NCI-H1048 (cell line): ENCODE results near the gene ACTN2.
"Not testable (repeated sequence)": the region's sequence is repeated elsewhere in the genome, so short reads cannot be mapped to it uniquely, and the experiment has no call there.

Experiments used
- DNase-seq: peaks from one replicate; lab custom pipeline; 2025; lab: John Stamatoyannopoulos, UW

The ACTN2 gene

DNA sequence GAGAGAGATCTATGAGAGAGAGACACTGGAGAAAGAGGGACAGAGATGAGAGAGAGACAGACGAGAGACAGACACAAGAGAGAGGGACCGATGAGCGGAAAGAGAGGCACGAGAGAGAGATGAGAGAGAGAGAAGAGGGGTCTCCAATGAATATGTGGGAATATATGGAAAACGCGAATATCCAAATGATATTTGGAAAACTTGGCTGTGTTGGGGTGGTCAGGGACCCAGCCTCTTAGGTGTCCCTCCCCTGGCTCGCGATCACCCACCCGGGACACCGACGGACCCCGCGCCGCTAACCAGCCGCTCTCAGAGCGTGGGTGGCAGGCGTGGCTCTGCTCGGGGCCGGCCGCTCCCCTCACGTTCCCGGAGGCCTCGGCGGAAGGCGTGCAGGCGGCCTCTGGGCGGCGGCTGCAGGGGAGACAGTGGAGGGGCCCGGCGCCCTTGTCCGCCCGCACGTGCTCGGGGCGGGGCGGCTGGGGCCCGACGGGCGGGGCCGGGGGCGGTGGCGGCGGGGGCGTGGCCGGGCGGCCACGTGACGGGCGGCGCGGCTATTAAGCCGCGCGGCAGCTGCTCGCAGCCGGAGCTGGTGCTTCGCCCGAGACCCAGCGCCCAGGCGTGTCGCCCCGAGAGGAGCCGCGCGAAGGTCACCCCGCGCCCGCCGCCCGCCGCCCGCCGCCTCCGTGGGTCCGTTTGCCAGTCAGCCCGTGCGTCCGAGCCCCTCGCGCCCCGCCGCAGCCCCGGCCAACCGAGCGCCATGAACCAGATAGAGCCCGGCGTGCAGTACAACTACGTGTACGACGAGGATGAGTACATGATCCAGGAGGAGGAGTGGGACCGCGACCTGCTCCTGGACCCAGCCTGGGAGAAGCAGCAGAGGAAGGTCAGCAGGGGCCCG is at the start of gene ACTN2:
Gene ACTN2, plus strand, starts transcription at position 583 of the 898 bp plus-strand sequence. Its CDS starts 175 bp downstream, at position 758.
- DNase-seq: no peak

DNA sequence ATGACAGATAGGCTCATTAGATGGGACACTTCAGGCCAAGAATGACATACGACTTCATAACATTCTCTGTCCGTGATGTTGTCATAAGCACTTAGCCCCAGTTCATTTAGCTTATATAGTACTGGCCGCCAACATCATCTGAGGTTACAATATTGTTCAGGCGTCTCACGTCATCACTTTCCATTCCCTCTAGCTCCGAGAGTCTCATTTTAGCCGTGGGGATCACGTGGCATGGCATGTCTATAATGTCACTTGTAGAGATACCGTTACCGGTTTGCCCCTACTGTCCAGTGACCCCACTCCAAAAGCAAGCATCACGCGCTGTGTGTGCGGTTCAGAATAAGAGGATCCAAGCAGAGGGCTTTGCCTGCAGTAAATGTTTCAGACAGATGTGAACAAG is 47.4 kb upstream of the ACTN2 start:
- DNase-seq: no peak

DNA sequence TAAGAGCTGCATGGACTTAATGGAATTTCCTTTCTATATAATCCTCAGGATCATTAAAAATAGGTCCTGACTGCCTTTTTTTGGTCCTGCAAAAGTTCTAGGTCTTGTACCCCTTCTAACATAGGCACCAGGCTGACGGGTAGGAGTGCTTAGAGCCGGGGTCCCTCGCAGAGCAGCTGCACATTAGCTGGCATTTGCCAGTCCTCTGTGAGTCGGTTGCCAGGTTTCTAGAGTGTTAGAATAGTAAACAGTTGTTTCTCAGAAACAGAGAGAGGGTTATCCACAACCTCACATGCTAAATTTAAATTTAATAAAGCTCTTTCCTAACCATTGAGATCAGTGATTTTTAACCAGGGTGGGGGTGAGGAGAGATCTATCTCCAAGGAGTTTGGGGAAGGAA is 46.6 kb upstream of the ACTN2 start:
- DNase-seq: no peak

GRCh38 chr1:236642763-236643162 is 43.5 kb upstream of the ACTN2 start:
- DNase-seq: no peak

DNA sequence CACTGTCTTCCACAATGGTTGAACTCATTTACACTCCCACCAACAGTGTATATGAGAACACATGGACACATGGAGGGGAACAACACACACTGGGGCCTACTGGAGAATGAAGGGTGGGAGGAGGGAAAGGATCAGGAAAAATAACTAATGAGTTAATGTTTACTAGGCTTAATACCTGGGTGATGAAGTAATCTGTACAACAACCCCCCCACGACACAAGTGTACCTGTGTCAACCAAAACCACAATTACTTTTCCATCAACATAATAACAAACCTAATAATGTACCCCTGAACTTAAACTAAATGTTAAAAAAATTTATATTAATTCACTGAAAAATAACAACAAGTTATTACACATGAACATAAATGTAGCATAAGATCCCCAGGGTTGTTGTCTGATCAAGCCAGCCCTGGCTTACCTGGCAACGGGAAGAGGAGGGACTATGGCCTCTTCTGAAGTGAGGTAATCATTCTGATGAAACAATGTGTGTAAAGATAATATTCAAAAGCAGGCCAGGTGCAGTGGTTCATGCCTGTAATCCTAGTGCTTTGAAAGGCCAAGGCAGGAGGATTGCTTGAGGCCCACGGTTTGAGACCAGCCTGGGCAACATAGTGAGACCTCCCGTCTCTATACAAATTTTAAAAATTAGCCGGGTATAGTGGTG is 41.2 kb upstream of the ACTN2 start:
- DNase-seq: no peak

GRCh38 chr1:236654511-236654910 is 31.8 kb upstream of the ACTN2 start:
- DNase-seq: no peak

DNA sequence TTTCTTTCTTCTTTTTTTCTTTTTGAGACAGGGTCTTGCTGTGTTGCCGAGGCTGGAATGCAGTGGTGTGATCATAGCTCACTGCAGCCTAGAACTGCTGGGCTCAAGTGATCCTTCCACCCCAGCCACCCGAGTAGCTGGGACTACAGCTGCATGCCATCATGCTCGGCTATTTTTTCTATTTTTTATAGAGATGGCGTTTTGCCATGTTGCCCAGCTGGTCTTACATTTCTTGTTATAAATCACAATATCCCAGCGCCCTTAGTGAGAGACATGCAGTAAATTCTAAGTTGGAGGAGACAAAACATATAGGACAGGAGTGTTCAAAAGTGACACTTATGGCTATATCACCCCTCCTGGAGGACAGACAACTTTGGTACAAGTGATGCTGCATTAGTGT is 31.3 kb upstream of the ACTN2 start:
- DNase-seq: no peak

GRCh38 chr1:236657398-236657797 is 28.9 kb upstream of the ACTN2 start:
- DNase-seq: no peak

DNA sequence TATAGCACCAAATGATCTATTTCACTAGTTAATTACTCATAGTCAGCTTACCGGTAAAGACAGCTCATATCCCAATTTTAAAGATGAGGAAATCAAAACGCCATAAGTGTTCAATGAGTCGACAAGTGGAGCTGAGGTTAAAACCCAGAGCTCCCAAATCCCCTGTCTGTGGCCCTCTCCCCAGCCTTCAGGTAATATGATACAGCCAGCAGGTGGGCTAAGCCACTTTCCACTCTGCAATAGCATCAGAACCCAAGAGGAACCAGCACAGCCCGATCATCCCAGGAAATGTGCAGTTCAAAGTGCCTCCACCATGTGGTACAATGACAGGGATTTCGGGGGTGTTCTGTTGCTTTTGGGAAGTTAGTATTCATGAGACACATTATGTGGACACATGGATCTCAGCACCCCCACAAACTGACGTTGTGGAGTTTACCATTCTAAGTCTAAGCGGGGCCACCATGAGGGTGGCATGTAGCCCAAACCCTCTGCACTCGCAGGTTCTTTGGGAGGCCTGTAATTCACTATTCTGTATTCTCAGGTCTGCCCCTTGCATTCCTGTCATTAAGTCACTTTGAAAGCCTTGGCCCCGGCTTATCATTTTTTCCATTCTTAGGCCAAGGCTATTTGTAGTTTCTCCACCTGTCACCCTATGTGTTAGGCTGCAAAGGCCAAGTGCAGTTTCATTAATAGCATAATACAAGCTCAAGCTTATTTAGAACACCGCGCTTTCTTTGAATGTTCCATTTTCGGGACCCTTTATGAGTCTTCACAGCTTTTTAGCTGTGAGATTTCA is 26.3 kb upstream of the ACTN2 start:
- DNase-seq: no peak

DNA sequence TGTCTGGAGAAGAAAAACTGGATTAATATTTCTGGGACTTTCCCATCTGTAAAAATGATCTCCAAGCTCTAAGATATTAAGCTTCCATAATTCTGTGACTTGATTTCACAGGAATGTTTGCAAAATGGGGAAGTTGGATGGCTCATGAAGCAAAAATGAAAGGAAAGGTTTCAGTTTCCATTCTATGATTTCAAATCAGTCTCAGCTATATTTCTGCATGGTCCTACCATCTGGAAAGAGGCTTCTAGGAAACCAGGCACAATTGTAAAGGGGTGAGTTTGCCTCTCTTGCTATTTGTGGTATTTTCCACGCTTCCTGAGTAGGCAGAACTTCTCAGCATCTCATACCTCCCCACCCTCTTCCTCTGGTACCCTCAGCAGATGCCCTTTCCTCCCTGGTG is 22.4 kb upstream of the ACTN2 start:
- DNase-seq: no peak

GRCh38 chr1:236668909-236669308 is 17.4 kb upstream of the ACTN2 start:
- DNase-seq: not testable (repeated sequence)

- DNase-seq: no peak
Measured at GRCh38 chr1:236670060-236670459, 16.2 kb upstream of the ACTN2 start.

DNA sequence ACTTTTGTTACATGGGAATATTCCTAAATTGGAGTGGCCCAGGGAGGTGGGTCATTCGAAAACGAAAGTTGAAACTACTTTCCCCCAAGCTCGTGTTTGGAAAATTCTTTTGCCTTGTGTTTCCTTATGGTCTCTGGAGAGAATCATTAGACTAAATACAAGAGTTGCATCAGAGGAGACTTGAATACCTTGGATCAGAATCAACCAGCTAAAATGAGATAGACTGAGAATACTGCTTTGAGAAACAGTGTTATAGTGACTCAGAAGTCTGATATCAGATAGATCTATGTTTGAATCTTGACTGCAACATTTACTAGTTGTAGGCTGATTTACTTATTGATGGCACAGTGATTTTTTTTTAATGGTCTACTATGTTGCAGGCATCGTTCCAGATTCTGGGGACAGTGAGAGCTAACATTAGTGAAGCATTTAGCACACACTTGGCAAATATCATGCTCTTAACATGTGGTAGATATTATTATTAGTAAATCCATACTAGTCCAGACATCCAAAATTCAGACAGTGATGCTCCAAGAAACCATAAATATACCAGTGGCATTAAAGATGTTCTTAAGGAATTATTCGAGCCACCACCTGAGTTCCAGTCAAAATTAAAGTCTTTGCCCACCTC is 12.9 kb upstream of the ACTN2 start:
- no peak for DNase-seq

DNA sequence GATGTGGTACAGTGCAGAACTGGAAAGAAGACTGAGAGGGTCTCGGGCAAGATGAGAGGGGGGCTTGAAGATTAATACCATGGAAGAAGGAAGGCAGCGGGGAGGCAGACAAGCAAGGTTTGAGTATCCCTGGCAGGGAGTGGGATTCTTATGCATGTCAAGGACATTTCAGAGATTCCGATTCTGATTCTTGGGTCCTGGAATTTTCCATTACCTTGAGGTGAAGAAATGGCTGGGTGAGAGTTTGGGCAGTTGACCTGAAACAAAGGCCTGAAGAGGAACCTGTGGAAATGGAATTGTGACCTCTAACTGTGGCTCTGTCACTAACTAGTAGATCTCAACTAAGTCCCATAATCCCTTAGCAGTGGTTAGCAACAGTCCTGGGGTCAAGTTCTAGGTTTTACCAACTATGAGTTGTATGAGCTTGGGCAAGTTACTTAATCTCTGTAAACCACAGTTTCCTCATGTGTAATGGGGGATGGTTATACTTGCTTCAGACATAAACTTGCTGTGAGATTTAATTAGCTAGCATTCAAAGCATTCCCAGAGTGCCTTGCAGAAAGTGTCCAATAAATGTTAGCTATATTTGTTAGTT is 8.6 kb upstream of the ACTN2 start:
- DNase-seq: no peak

DNA sequence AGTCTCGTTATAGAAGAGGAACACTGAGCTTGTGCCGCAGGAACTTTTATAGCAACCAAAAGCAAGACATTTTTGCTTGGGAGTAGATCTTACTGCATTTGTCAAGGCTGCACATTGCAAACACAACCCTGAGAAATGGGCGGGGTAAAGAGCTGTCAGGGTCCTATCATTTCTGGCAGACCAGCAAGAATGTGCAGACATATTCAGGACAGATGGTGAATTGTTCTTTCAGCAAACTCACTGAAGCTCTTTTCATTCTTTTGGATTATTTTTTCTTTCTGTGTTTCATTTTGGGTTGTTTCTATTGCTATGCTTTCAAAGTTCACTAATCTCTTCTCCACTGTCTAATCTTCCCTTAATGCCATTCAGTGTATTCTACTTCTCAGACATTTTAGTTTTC is 5.1 kb upstream of the ACTN2 start:
- no peak for DNase-seq

GRCh38 chr1:236685205-236685916 is 938 bp upstream of the ACTN2 start:
- no peak for DNase-seq

DNA sequence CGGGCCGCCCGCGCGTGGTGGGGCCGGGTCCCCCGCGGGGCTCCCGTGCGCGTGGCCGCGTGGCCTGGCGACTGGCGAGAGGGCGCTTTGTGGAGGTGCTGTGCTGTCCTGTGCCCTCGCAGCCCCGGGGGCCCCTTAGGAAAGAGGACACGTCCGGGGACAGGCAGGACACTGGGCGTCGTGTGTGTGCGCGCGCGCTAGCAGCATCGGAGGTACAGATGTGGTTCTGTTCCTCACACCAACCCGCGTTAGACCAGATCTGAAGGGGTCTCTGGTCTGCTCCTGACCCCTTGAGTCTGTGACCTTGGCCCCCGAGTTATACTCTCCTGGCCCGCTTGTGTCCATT is 489 bp downstream of the ACTN2 start:
- no peak for DNase-seq

DNA sequence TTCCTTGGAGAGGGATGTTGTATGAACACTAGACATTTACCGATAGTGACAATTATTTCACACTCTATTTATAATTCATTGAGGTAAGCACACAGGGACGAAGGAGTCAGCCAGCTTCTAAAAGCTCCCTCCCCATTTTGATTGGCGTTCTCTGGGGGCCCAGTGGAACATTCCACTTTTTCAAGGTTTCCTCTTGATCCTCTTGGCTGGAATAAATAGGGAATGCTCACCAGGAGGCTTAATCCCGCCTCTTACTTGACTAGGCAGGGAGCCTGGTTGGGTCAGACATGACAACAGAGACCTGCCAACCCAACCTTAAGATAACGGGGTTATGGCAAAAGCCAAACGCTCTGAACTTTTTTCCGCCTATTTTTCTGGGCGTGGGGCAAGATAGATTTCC is 974 bp downstream of the ACTN2 start:
- no peak for DNase-seq

DNA sequence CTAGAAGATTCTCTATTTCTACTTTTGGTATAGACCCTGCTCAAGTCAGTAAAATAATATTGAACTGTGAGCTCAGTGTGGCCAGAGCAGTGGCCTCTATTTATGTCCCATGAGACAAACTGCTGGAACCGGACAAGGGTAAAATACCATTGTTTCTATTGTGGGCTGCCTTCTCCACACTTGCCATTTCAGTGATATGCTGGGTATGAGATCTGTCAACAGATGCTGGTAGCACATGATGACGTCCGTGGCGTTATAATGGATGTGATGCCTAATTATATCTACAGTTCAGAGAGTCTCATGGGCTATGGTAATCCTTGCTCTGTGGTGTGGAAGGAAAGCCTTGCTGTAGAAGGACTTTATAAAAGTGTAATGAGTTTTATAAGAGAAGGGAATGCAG is 2.4 kb downstream of the ACTN2 start:
- DNase-seq: no peak

DNA sequence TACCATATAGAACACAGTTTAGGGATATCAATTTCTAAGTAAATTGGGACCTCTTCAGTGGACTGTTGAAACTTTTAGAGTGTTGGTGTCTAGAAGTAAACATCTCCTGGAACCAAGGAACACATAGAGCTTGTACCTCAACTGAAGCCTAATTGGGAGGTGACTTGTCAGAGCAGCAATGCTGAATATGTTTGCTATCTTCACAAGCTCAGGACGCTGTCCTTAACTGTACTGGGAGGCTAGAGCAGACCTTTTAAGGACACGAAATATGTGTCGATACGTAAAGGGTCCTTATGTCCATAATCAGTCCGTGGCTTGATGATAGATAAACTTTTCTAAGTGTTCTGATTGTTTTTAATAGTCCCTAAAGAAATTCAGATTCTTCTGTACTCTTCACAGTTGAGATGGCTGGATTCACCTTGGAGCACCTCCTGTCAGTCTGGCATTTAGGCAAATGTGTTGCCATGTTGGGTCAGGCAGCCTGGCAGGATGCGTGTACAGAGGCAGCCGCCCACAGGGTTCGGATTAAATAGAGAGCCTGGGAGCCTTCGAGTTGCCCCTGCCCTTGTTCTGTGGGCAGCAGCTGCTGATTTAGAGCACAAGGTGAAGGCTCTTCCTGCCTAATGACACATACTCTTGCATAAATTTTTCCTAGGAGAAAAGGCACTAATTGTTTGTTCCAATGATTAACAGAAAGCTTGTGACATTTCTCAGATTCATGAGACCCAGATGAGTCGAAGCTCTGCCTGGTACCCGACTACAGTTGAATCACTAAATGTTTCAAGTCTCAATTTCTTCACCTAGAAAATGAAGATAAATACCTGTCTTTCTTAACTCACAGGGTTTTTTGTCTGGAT is 3.6 kb downstream of the ACTN2 start:
- no peak for DNase-seq
